ENCODE data around the gene CMIP.

The CMIP gene

GRCh38 chr16:81562174-81562849 is 117.7 kb downstream of the CMIP start:
- no peak for DNase-seq (ENCODE audit: extremely low read depth in 1 of 2, low read depth in 1 of 2)

DNA sequence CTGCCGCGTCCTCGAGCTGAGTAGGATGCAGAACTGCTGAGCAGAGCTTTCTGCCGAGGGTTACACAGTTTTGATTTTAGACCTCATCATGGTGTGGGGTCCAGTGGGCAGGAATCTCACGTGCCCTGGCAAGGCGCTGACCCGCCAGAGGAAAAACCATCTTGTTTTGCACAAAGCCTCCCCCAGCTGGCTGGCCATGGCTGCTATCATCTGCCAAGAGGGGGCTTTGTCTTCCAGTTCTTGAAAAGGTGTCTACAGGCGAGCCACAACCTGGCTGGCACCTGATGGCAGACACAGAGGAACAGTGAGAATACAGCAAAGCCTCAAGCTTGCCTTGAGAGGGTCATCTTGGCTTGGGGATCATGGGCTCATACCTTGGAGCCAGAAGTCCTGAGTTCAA is 118.3 kb downstream of the CMIP start:
- no peak for DNase-seq (ENCODE audit: extremely low read depth in 1 of 2, low read depth in 1 of 2)

DNA sequence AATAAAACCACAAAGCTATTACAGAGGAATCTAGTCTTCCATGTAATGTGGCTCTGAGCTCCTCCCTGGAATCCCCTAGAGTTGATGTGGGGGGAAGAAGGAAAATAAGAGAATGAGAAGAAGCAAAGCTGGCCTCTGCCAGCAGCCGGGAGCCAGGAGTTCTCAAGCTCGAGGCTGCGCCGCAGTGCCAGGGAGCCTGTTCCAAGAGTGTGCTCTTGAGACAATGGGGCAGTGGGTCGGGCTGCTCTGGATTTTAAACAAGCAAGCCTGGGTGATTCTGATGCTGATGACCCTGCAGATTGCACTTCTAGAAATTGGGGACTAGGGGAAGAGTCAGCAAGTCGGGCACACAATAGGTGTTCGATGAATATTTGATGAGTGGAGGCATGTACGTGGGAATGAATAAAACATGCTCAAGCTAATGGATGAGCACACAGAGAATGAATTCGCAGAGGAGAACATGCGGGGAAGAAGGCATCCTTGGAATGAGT is 119.9 kb downstream of the CMIP start:
- DNase-seq (ENCODE audit: extremely low read depth in 1 of 2, low read depth in 1 of 2): no peak

DNA sequence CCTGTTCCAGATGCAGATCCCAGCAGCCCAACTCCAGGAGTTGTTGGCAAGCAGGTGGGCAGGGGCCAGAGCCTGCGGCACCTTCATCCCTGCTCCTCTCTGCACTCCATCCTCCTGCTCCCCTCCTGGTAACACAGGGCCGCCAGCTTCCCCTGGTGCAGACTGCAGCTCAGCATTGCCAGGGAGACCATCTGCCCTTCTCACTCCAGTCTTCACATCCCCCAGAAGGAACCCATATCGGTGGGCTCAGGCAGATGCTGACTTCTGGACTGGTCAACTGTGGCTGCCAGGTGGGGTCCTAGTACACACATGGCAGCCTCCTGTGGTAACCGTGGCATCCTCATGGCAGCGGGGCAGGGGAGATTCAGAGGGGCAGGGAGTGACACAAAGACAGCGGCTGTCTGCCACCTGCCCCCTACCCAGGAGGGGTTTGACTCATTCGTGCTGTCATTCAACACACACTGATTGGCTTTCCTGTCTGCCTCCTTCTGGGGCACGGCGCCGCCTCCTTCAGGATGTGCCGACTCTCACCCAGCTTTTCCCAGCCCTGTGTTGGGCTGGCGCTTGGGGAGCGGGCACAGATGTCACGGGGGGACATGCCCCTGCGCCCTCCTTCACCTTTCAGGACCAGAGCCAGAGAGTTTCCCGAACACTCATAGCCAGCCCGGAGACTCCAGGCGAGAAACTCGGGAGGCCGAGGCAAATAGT is 120.9 kb downstream of the CMIP start:
- no peak for DNase-seq (ENCODE audit: extremely low read depth in 1 of 2, low read depth in 1 of 2)

GRCh38 chr16:81566086-81567007 is 121.7 kb downstream of the CMIP start:
- DNase-seq (ENCODE audit: extremely low read depth in 1 of 2, low read depth in 1 of 2): no peak

DNA sequence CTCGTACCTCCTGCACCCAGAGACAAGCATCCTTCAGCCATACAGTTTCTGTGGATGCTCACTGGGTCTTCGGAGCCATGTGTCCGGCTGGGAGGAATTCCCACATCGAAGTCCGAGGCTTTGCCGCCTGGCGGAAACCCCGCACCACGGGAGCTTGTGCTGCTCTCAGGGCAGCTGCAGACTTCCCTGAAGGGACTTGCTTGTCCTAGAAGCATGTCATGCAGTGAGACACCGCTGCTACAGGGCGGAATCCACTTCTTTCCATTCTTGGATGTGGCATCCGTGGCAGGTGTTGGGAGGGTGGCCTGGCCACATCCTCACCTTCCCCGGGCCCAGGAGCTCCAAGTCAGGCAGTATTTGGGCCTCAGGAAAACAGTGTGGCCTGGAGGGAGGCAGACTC is 122.5 kb downstream of the CMIP start:
- no peak for DNase-seq (ENCODE audit: extremely low read depth in 1 of 2, low read depth in 1 of 2)

GRCh38 chr16:81567987-81568748 is 123.6 kb downstream of the CMIP start:
- DNase-seq (ENCODE audit: extremely low read depth in 1 of 2, low read depth in 1 of 2): no peak

GRCh38 chr16:81568749-81569087 is 124.1 kb downstream of the CMIP start:
- no peak for DNase-seq (ENCODE audit: extremely low read depth in 1 of 2, low read depth in 1 of 2)

- DNase-seq (ENCODE audit: extremely low read depth in 1 of 2, low read depth in 1 of 2): no peak
Observed at GRCh38 chr16:81569361-81570034, 124.9 kb downstream of the CMIP start.

DNA sequence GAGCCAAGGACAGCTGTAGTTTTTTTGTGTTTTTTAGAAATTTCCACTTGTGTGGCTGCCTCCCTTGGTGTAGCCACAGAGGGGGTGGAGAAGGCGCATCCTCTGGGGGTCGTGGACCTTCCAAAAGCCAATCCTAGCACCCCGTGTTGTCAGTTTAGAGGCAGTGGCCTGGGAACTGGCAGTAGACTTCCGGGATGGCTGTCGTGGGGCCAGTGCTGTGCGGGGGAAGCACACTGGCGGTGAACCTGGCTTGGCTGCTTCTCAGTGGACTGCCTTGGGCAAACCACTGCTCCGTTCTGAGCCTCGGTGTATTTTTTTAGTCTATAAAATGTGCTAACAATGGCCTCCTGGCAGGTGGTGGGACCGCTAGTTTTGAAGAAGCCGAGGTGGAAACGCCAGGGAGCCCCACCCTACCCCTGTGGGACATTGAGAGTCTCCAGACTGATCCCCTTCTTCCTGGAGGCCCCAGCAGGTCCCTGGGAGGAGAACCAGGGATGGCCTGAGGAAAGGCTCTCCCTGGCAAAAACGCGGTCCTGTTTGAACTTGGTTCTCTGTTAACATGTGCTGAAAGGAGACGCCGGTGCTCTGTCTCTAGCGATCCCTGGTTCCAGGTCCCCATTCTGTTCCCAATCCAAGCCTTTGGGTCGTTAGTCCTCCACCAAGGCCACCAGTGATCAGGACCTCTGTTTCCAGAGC is 125.7 kb downstream of the CMIP start:
- no peak for DNase-seq (ENCODE audit: extremely low read depth in 1 of 2, low read depth in 1 of 2)

DNA sequence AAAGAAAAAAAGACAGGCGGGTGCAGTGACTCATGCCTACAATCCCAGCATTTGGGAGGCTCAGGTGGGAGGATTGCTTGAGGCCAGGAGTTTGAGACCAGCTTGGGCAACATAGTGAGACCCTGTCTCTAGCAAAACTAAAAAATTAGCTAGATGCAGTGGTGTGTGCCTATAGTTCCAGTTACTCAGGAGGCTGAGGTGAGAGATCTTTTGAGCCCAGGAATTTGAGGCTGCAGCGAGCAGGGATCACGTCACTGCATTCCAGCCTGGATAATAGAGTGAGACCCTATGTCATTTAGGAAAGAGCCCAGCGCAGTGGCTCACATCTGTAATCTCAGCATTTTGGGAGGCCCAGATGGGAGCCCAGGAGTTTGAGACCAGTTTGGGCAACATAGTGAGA is 126.6 kb downstream of the CMIP start:
- DNase-seq (ENCODE audit: extremely low read depth in 1 of 2, low read depth in 1 of 2): no peak

DNA sequence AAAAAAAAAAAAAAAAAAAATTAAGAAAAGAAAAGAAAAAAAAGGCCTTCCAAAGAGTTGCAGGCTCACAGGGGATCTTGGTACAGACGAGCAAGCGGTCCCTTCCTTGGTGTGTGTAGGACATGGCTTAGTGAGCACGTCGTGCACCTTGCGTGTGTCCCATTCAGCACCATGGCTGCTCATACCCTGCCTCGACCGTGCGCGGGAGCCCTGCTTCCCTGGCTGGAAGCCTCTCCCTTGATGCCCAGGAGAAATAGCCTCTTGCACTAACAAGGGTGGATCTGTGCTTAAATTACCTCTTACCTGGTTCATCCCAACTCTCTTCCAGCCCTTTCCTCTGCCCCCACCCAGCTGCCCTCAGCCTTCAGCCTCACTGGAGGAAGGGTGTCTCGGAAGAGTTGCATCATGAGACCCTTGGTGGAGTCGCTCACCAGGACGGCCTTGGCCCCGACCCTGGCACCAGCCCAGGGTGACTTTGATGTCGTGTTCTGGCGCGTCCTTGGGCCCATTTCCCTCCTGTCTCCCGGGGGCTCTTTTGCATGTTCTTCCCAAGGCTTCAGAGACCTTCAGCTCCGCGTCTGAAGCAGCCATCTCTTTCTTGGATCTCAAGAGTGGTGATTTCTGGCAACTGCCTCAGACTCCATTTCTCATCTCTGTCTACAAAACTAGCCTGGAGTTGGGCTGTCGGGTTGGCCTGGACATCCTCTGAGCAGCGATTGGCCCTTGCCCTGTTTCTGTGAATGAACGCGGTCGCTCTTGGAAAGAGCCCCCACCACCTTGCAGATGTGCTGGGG is 127.2 kb downstream of the CMIP start:
- DNase-seq (ENCODE audit: extremely low read depth in 1 of 2, low read depth in 1 of 2): no peak

DNA sequence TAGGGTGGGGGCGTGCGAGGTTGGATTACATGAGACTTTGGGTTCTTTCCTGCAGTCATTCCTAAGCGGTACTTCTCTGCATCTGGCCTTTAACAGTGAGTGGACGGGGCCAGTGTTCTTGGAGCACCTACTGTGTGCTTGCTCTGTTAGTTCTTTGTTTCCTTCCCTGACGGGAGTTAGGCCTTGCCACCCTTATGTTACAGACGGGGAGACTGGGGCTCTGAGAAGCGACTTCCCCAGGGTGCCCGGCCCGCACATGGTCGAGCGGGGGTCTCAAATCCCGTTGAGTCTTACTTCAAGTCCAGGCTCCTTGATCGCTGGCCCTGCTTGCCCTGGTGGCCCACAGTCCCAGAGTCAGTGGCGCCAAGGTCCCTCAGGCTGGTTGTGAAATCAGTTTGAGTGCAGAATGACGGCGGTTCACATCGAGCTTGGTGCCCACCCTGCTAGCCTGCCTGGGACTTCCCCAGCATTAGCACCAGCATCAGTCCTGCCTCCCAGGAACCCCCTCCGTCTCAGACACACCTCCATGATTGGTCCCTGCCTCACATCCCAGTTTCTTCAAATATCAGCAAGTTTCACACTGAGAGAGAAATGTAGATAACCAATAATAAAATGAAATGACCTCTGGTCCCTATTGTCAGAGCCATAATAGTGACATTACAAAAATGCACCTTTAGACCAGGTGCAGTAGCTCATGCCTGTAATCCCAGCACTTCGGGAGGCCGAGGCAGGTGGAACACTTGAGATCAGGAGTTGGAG is 128.0 kb downstream of the CMIP start:
- DNase-seq (ENCODE audit: extremely low read depth in 1 of 2, low read depth in 1 of 2): no peak

- no peak for DNase-seq (ENCODE audit: extremely low read depth in 1 of 2, low read depth in 1 of 2)
Observed at GRCh38 chr16:81573533-81574020, 129.0 kb downstream of the CMIP start.

DNA sequence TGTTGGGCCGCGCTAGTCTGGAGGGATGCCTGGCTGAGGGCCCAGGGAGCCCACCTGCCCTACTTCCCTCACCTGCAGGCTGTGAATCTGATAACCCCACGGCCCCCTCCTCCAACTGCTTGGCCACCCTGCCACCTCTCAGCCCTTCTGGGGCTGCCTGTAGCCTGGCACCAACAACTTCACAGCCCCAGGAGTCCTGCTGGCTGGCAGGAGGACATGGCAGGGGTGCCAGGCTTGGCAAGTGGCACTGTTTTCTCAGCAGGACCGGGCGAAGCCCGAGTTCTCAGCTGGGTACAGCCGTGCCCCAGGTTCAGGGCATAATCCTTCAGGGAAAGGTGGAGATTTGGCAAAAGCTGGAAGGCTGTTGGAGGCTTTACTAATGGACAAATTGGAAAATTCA is 129.6 kb downstream of the CMIP start:
- DNase-seq (ENCODE audit: extremely low read depth in 1 of 2, low read depth in 1 of 2): no peak

GRCh38 chr16:81575307-81575706 is 130.7 kb downstream of the CMIP start:
- no peak for DNase-seq (ENCODE audit: extremely low read depth in 1 of 2, low read depth in 1 of 2)

GRCh38 chr16:81575834-81576233 is 131.2 kb downstream of the CMIP start:
- DNase-seq (ENCODE audit: extremely low read depth in 1 of 2, low read depth in 1 of 2): no peak

DNA sequence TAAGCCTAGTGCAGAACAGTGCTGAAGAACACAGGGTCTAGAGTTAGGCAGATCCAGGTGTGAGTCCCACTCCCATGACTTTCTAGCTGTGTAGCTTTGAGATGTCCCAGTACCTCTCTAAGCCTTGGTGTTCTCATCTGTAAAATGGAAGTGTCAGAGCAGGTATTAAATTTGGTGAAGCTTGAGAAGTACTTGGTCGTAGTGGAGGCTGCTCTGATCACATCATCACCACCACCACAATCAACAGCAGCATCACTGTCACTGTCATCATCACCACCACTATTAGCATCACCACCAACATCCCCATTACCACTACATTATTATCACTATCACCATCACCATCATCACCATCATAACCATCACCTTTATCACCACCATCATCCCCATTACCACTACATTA is 132.1 kb downstream of the CMIP start:
- no peak for DNase-seq (ENCODE audit: extremely low read depth in 1 of 2, low read depth in 1 of 2)
